A673 (cell line): ENCODE measurements around the gene BTBD9. TPM values are rescaled to one million over a fixed set of nuclear protein-coding genes. Genes with fewer than 3 reads are reported as not detected.

Source experiments
- BruUV-seq: library from RNA; stranded (reverse); fragments of 400-500 nt; replicated peaks from 2 replicates; lab custom pipeline; 2021; lab: Mats Ljungman, UMichigan
- CTCF ChIA-PET: fragments of 300-600 bp; sonication (Branson Sonifier 250); formaldehyde crosslinking; loops from one replicate; lab custom pipeline; 2022; ENCODE audit warnings: antibody characterized with exemption; lab: Charles Lee
- POLR2A ChIA-PET: fragments of 300-600 bp; sonication (Branson Sonifier 250); formaldehyde crosslinking; loops from one replicate; lab custom pipeline; 2022; ENCODE audit warnings: antibody characterized with exemption; ENCODE audit not compliant: low non-redundant PET; lab: Charles Lee
- DNase-seq: peaks from one replicate; pipeline ENCODE4 v3.0.0-alpha.2; 2015; ENCODE audit warnings: low spot score
- H3K27ac ChIP-seq: fragments of 200-600 bp; sonication (generic); 2 replicates; pipeline ENCODE4 v1.5.1; 2016; ENCODE audit warnings: mixed run types, low read depth, mild to moderate bottlenecking, mixed read lengths, antibody characterized with exemption, low read length; ENCODE audit not compliant: poor library complexity, severe bottlenecking
- H3K27me3 ChIP-seq: fragments of 200-600 bp; sonication (generic); replicated peaks from 2 replicates; pipeline ENCODE4 v1.6.1; 2017; ENCODE audit warnings: mixed run types, low read depth, mild to moderate bottlenecking, mixed read lengths, antibody characterized with exemption, low read length; ENCODE audit not compliant: insufficient read depth, poor library complexity
- H3K36me3 ChIP-seq: fragments of 200-600 bp; sonication (generic); 2 replicates; pipeline ENCODE4 v1.6.1; 2016; ENCODE audit warnings: mixed run types, mild to moderate bottlenecking, mixed read lengths, antibody characterized with exemption, low read length; ENCODE audit not compliant: insufficient read depth, poor library complexity, severe bottlenecking
- H3K4me1 ChIP-seq: fragments of 200-600 bp; sonication (generic); 2 replicates; pipeline ENCODE4 v1.6.1; 2017; ENCODE audit warnings: mixed run types, mild to moderate bottlenecking, mixed read lengths, antibody characterized with exemption, low read length; ENCODE audit not compliant: insufficient read depth, poor library complexity, severe bottlenecking
- H3K4me3 ChIP-seq: fragments of 200-600 bp; sonication (generic); 2 replicates; pipeline ENCODE4 v1.5.1; 2016; ENCODE audit warnings: low read depth, mixed run types, mild to moderate bottlenecking, mixed read lengths, low read length; ENCODE audit not compliant: poor library complexity, severe bottlenecking
- H3K9me3 ChIP-seq: fragments of 200-600 bp; sonication (generic); 2 replicates; pipeline ENCODE4 v1.6.1; 2016; ENCODE audit warnings: mixed run types, low read depth, mild to moderate bottlenecking, mixed read lengths, antibody characterized with exemption, low read length; ENCODE audit not compliant: poor library complexity, severe bottlenecking
- CTCF ChIP-seq: fragments of 300-800, 200-600 bp; sonication (generic); conservative IDR thresholded peaks from 2 replicates; pipeline ENCODE4 v1.5.1; 2017; ENCODE audit warnings: low read depth, mild to moderate bottlenecking, antibody characterized with exemption, low read length, moderate library complexity, mixed read lengths
- EZH2 ChIP-seq: fragments of 200-600 bp; sonication (generic); IDR thresholded peaks from 2 replicates; pipeline ENCODE4 v1.6.1; 2017; ENCODE audit warnings: borderline replicate concordance, low read depth, mild to moderate bottlenecking, mixed read lengths, antibody characterized with exemption, low read length; ENCODE audit not compliant: poor library complexity, severe bottlenecking
- intact Hi-C: fragments of 100-400 bp; cut with micrococcal nuclease; formaldehyde crosslinking; loops from one replicate; pipeline ENCODE4 v1.10.0; 2022; ENCODE audit not compliant: unreplicated experiment
- total RNA-seq: library from RNA; stranded (reverse); gene quantifications from 2 replicates; pipeline ENCODE4 v1.2.3, GENCODE V29; 2021

Gene BTBD9
- total RNA-seq, 1 experiment from 2014 or later: 8.0 TPM

- ChIA-PET POLR2A (interaction anchor here (0.6 kb wide), 1 partner anchor 50 kb away, joined by 3 read pairs; no protein-coding TSS in a partner anchor), CTCF (no interaction called here)
- TF ChIP-seq CTCF (no peak), EZH2 (no peak)
- intact Hi-C loops: no loop called here
- Histone ChIP-seq H3K9me3 (no peaks in the 10 kb centered on the region), H3K4me3 (no peak overlapping the region), H3K27me3 (no peaks in the 10 kb centered on the region), H3K4me1 (peaks cover 6% of the 10 kb centered on the region), H3K36me3 (peaks cover 39% of the 10 kb centered on the region), H3K27ac (no peak overlapping the region)
- BruUV-seq: no TSS peak
- no peak for DNase-seq
Measured at GRCh38 chr6:38684237-38684636, 44.5 kb upstream of the BTBD9 start.

GRCh38 chr6:38681850-38682249, 42.1 kb upstream of the BTBD9 start:
- no TSS peak for BruUV-seq
- ChIA-PET CTCF (no interaction called here), POLR2A (no interaction called here)
- Histone ChIP-seq H3K9me3 (no peaks in the 10 kb centered on the region), H3K4me3 (no peak overlapping the region), H3K36me3 (peaks cover 54% of the 10 kb centered on the region), H3K4me1 (no peaks in the 10 kb centered on the region), H3K27ac (no peak overlapping the region), H3K27me3 (no peaks in the 10 kb centered on the region)
- no peak for DNase-seq
- intact Hi-C loops: no loop called here
- no peak for TF ChIP-seq CTCF
- no peak for TF ChIP-seq EZH2

- no peaks in the 10 kb centered on the region for H3K4me1 ChIP-seq
- intact Hi-C loops: no loop called here
- H3K9me3 ChIP-seq: no peaks in the 10 kb centered on the region
- DNase-seq: no peak
- ChIA-PET POLR2A (no interaction called here), CTCF (no interaction called here)
- no TSS peak for BruUV-seq
- H3K27me3 ChIP-seq: no peaks in the 10 kb centered on the region
- no peak overlapping the region for H3K27ac ChIP-seq
- peaks cover 67% of the 10 kb centered on the region for H3K36me3 ChIP-seq
- no peak overlapping the region for H3K4me3 ChIP-seq
- TF ChIP-seq CTCF (no peak), EZH2 (no peak)
Measured at GRCh38 chr6:38679668-38680067, 39.9 kb upstream of the BTBD9 start.
